Naive thymus-derived CD8-positive, alpha-beta T cell (primary cell): ENCODE measurements around the gene NUBPL. TPM values are rescaled to one million over a fixed set of nuclear protein-coding genes. Genes with fewer than 3 reads are reported as not detected.
"Not testable (repeated sequence)": the region's sequence is repeated elsewhere in the genome, so short reads cannot be mapped to it uniquely, and the experiment has no call there.

Experiments
- ATAC-seq, 2 donors: fragments of 150-1000 bp; cut with Tn5 transposase in 1 of 2; sonication (Bioruptor Pico), chemical (Tn5 transposase) in 1 of 2; 1 replicate in 1 of 2; 2 replicates in 1 of 2; pipeline ENCODE4 v1.10.0; 2021; ENCODE audit warnings: mild to moderate bottlenecking in 2 of 2, moderate library complexity in 2 of 2
- POLR2A ChIA-PET: fragments of 350-600 bp; sonication (Branson Sonifier 250); formaldehyde crosslinking; loops from one replicate; lab custom pipeline; 2021; ENCODE audit warnings: antibody characterized with exemption; lab: Charles Lee
- DNase-seq, 10 donors: peaks; one replicate each; pipeline versions ENCODE4 v3.0.0 to v3.0.0-alpha.2; 2020 to 2022
- H3K27ac Mint-ChIP-seq, 10 donors: one replicate each; pipeline ENCODE4 v1.8.0; 2020 to 2022; ENCODE audit warnings: mild to moderate bottlenecking in 10 of 10, mixed read lengths in 10 of 10, moderate library complexity in 4 of 10, inconsistent platforms in 1 of 10
- H3K27me3 Mint-ChIP-seq, 5 donors: one replicate each; pipeline ENCODE4 v1.8.0; 2021 to 2022; ENCODE audit warnings: mixed read lengths in 5 of 5
- H3K36me3 Mint-ChIP-seq, 3 donors: one replicate each; pipeline ENCODE4 v1.8.0; 2020 to 2022; ENCODE audit warnings: mixed read lengths in 3 of 3, mild to moderate bottlenecking in 2 of 3, inconsistent platforms in 1 of 3
- H3K4me1 Mint-ChIP-seq, 4 donors: one replicate each; pipeline ENCODE4 v1.8.0; 2021 to 2022; ENCODE audit warnings: mixed read lengths in 4 of 4
- H3K4me3 Mint-ChIP-seq, 10 donors: one replicate each; pipeline ENCODE4 v1.8.0; 2020 to 2022; ENCODE audit warnings: mild to moderate bottlenecking in 10 of 10, mixed read lengths in 10 of 10, moderate library complexity in 6 of 10, inconsistent platforms in 1 of 10
- H3K9me3 Mint-ChIP-seq, 9 donors: one replicate each; pipeline ENCODE4 v1.8.0; 2020 to 2022; ENCODE audit warnings: mixed read lengths in 9 of 9, mild to moderate bottlenecking in 3 of 9, inconsistent platforms in 1 of 9, moderate library complexity in 1 of 9
- polyA plus RNA-seq, 3 donors: library from polyadenylated mRNA; unstranded; fragments of 300-500 nt; fragmentation: Illumina TruSeq; gene quantifications; one replicate each; pipeline ENCODE4 v1.2.3, GENCODE V29; 2021
- total RNA-seq, 8 experiments: library from RNA in 2 of 8; stranded (reverse) in 2 of 8; gene quantifications; one replicate each; pipeline ENCODE4 v1.2.3 and lab custom pipeline; 2021 to 2026

NUBPL gene
- total and polyA plus RNA-seq, 5 experiments from 2014 or later: 6.7 to 11.3 (median 8.6) TPM

DNA sequence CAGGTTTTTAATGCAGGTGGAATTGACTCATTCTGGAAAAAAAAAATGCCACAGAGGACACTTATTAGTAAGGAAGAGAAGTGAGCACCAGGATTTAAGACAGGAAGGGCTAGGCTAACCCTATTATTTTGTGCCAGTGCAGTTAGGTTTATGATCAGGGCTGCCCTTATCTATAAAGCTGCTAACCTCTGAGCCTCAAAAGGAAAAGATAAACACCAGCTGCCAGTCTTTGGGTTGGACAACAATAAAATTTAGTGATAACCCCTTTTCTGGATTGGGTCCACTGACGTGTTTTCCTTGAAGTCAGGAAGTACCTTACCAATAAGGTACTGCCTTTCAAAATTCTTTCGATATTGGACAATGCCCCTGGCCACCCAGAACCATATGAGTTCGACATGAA lies 128.9 kb downstream of the NUBPL start:
- no peak for DNase-seq
- Mint-ChIP-seq H3K36me3 (peaks cover 27 to 49% (median 31%) of the 10 kb centered on the region in 3 donors), H3K9me3 (peaks cover 0 to 8% (median 4%) of the 10 kb centered on the region in 9 donors), H3K27me3 (no peaks in the 10 kb centered on the region), H3K27ac (no peak overlapping the region), H3K4me3 (no peak overlapping the region), H3K4me1 (peaks cover 0 to 3% (median 0%) of the 10 kb centered on the region in 4 donors)
- POLR2A ChIA-PET: no interaction called here
- ATAC-seq: no peak

DNA sequence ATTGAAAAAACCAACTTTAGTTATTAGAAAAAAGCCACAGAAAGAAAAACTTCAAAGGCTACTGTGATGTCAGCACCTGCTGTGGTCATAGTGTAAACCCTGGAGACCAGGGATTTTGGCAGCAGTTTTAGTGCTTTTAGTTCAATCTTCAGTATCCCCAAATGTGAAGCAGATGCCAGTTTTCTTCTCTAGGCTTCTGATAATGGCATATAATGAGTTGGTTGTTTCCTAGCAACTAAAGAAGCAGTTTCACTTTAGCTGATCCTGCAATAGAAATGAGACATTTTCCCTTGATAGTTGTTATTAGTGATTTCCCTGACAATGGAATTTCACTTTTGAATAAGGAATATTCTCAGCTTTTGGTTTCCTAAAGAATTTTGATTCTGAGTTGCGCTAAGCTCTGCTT lies 131.2 kb downstream of the NUBPL start:
- Mint-ChIP-seq H3K27ac (no peak overlapping the region), H3K9me3 (peaks cover 0 to 2% (median 0%) of the 10 kb centered on the region in 9 donors), H3K27me3 (no peaks in the 10 kb centered on the region), H3K4me1 (peaks cover 0 to 4% (median 0%) of the 10 kb centered on the region in 4 donors), H3K4me3 (no peak overlapping the region), H3K36me3 (peaks cover 21 to 43% (median 25%) of the 10 kb centered on the region in 3 donors)
- ATAC-seq: no peak
- DNase-seq: no peak
- POLR2A ChIA-PET: no interaction called here

DNA sequence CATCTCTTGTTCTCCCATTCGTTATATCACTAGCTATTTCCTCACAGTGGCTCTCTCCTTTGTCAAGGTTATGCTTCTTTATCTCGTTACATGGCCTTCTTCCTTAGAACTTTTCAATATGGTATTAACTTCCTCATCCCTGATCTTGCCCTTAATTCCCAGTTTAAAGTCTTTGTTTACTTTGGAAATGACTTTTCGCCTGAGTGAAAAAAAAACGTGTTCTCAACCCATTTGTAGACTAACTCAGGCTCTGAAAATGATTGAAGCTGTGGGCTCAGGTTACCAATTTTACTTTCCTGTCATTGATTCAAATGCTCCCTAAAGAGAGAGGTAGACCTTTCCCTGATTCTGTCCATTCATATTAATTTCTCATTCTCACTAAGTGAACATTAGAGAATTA lies 135.2 kb downstream of the NUBPL start:
- no peak overlapping the region for H3K27ac Mint-ChIP-seq
- H3K4me3 Mint-ChIP-seq: no peak overlapping the region
- H3K27me3 Mint-ChIP-seq: no peaks in the 10 kb centered on the region
- H3K9me3 Mint-ChIP-seq: peaks cover 0 to 5% (median 2%) of the 10 kb centered on the region in 9 donors
- peaks cover 0 to 4% (median 0%) of the 10 kb centered on the region in 4 donors for H3K4me1 Mint-ChIP-seq
- no peak for DNase-seq
- H3K36me3 Mint-ChIP-seq: peaks cover 10 to 36% (median 14%) of the 10 kb centered on the region in 3 donors
- POLR2A ChIA-PET: no interaction called here
- no peak for ATAC-seq

GRCh38 chr14:31699809-31700208 lies 138.6 kb downstream of the NUBPL start:
- Mint-ChIP-seq H3K4me3 (no peak overlapping the region), H3K27ac (no peak overlapping the region), H3K4me1 (peaks cover 0 to 4% (median 0%) of the 10 kb centered on the region in 4 donors), H3K27me3 (no peaks in the 10 kb centered on the region), H3K36me3 (peaks cover 33 to 57% (median 46%) of the 10 kb centered on the region in 3 donors), H3K9me3 (peaks cover 6 to 39% (median 24%) of the 10 kb centered on the region in 9 donors)
- ATAC-seq (no peak), DNase-seq (no peak)
- POLR2A ChIA-PET: no interaction called here

DNA sequence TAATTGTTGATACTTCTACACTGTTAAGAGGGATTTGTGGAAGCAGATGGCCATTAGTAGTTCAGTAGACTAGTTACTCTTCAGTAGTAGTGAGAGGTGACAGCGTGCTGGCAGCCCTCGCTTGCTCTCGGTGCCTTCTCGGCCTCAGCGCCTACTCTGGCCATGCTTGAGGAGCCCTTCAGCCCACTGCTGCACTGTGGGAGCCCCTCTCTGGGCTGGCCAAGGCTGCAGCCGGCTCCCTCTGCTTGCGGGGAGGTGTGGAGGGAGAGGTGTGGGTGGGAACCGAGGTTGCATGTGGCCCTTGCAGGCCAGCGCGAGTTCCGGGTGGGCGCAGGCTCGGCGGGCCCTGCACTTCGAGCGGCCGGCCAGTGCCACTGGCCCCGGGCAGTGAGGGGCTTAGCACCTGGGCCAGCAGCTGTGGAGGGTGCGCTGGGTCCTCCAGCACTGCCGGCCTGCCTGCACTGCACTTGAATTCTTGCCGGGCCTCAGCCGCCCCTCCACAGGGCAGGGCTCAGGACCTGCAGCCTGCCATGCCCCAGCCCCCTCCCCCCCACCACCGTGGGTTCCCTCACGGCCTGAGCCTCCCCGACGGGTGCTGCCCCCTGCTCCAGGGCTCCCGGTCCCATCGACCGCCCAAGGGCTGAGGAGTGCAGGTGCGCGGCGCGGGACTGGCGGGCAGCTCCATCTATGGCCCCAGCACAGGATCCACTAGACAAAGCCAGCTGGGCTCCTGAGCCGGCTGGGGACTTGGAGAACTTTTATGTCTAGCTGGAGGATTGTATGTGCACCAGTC lies 139.3 kb downstream of the NUBPL start:
- H3K4me1 Mint-ChIP-seq: peaks cover 0 to 4% (median 0%) of the 10 kb centered on the region in 4 donors
- no peaks in the 10 kb centered on the region for H3K27me3 Mint-ChIP-seq
- peaks cover 36 to 64% (median 53%) of the 10 kb centered on the region in 3 donors for H3K36me3 Mint-ChIP-seq
- DNase-seq (no peak), ATAC-seq (no peak)
- H3K27ac Mint-ChIP-seq: no peak overlapping the region
- POLR2A ChIA-PET: no interaction called here
- peaks cover 6 to 42% (median 26%) of the 10 kb centered on the region in 9 donors for H3K9me3 Mint-ChIP-seq
- no peak overlapping the region for H3K4me3 Mint-ChIP-seq

DNA sequence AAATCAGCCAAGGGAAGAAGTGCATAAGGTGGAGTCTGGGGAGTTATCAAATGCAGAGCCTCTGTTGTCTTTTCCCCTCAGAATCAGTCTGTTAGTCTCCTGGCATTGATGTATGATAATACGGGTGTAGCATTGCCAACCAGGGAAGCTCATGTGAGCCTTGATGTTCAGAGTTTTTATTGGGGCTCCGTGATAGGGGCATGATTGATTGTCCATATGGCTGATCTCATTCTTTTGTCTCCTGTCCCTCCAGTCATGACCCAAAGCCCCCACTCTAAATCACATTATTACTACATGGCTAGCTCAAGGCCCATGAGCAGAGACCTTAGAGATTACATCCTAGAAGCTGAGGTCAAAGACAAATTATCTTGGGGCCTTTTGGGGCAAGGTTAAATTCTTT lies 140.9 kb downstream of the NUBPL start:
- ATAC-seq (no peak), DNase-seq (no peak)
- H3K27ac Mint-ChIP-seq: no peak overlapping the region
- H3K9me3 Mint-ChIP-seq: peaks cover 8 to 54% (median 31%) of the 10 kb centered on the region in 9 donors
- H3K36me3 Mint-ChIP-seq: peaks cover 31 to 75% (median 60%) of the 10 kb centered on the region in 3 donors
- POLR2A ChIA-PET: no interaction called here
- no peaks in the 10 kb centered on the region for H3K27me3 Mint-ChIP-seq
- no peaks in the 10 kb centered on the region for H3K4me1 Mint-ChIP-seq
- H3K4me3 Mint-ChIP-seq: no peak overlapping the region

DNA sequence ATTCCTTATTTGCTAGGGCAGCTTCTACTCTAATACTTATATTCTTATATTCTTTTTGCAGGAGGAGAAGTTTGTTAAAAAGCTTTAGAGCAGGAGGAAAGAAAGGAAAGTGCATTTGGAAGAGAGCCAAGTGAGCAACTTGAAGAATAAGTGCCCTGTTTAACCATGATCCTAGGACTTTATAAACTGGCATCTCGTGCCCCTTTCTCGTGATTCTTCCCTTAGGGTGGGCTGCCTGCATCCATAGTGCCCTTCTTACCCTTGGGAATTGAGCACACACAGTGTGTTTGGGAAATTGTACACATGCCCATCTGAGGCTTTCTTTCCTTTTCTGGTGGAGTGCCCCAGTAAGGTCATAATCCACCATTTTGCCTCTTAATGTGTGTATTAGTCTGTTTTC lies 141.9 kb downstream of the NUBPL start:
- Mint-ChIP-seq H3K36me3 (peaks cover 32 to 74% (median 62%) of the 10 kb centered on the region in 3 donors), H3K4me3 (no peak overlapping the region)

GRCh38 chr14:31705731-31706130 lies 144.5 kb downstream of the NUBPL start:
- peaks cover 0 to 2% (median 0%) of the 10 kb centered on the region in 4 donors for H3K4me1 Mint-ChIP-seq
- no peaks in the 10 kb centered on the region for H3K27me3 Mint-ChIP-seq
- H3K4me3 Mint-ChIP-seq: no peak overlapping the region
- ATAC-seq (no peak), DNase-seq (no peak)
- H3K36me3 Mint-ChIP-seq: peaks cover 57 to 96% (median 82%) of the 10 kb centered on the region in 3 donors
- H3K27ac Mint-ChIP-seq: no peak overlapping the region
- H3K9me3 Mint-ChIP-seq: peaks cover 8 to 83% (median 38%) of the 10 kb centered on the region in 9 donors
- POLR2A ChIA-PET: no interaction called here

More for the DNA sequence above, 141.9 kb downstream of the NUBPL start:
- H3K4me1 Mint-ChIP-seq: peaks cover 0 to 2% (median 0%) of the 10 kb centered on the region in 4 donors
- H3K9me3 Mint-ChIP-seq: peaks cover 8 to 63% (median 31%) of the 10 kb centered on the region in 9 donors
- DNase-seq: no peak
- no peak for ATAC-seq
- H3K27me3 Mint-ChIP-seq: no peaks in the 10 kb centered on the region
- POLR2A ChIA-PET: no interaction called here
- no peak overlapping the region for H3K27ac Mint-ChIP-seq

GRCh38 chr14:31708661-31709060 lies 147.5 kb downstream of the NUBPL start:
- H3K4me1 Mint-ChIP-seq, POLR2A ChIA-PET, H3K27ac Mint-ChIP-seq, ATAC-seq, DNase-seq, H3K27me3 Mint-ChIP-seq, H3K4me3 Mint-ChIP-seq: not testable (repeated sequence)
- peaks cover 2 to 79% (median 34%) of the 10 kb centered on the region in 9 donors for H3K9me3 Mint-ChIP-seq
- H3K36me3 Mint-ChIP-seq: peaks cover 59 to 94% (median 83%) of the 10 kb centered on the region in 3 donors

DNA sequence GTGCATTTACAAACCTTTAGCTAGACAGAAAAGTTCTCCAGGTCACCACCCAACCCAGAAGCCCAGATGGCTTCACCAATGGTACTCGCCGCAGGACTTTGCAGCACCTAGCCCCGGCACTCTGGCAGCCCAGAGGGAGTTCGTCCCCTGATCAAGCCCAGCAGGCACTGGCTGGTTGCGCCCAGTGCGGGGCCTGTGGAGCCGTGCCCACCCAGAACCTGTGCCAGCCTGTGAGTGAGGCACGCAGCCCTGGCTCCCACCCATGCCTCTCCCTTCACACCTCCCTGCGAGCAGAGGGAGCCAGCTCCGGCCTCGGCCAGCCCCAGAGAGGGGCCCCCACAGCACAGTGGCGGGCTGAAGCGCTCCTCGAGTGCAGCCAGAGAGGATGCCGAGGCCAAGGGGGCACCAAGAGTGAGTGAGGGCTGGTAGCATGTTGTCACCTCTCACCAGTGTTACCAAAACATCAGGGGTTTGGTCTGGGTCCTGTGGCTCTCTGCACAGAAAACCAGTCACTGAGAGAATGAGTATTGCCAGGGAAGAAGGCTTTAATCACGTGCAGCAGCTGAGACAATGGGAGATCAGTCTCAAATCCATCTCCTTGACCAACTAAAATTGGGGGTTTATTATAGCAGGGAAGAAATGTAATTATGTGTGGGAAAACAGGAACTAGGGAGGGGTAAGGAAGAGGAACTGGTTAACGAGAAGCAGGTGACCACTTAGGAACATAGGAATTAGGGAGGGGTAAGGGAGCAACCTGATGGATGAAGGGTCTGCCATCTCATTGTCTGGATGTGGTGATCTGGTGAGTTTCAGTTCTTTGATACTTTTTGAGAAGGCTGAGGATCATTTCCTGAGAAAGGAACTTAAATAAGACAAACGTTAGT lies 151.3 kb downstream of the NUBPL start:
- no peak for DNase-seq
- Mint-ChIP-seq H3K36me3 (peaks cover 49 to 66% (median 62%) of the 10 kb centered on the region in 3 donors), H3K27ac (no peak overlapping the region), H3K4me1 (peaks cover 0 to 5% (median 0%) of the 10 kb centered on the region in 4 donors), H3K4me3 (no peak overlapping the region), H3K27me3 (no peaks in the 10 kb centered on the region), H3K9me3 (peaks cover 0 to 50% (median 19%) of the 10 kb centered on the region in 9 donors)
- POLR2A ChIA-PET: no interaction called here
- no peak for ATAC-seq

GRCh38 chr14:31716208-31716607 lies 155.0 kb downstream of the NUBPL start:
- H3K4me1 Mint-ChIP-seq: peaks cover 0 to 5% (median 0%) of the 10 kb centered on the region in 4 donors
- DNase-seq (no peak), ATAC-seq (no peak)
- H3K27ac Mint-ChIP-seq: no peak overlapping the region
- no peaks in the 10 kb centered on the region for H3K27me3 Mint-ChIP-seq
- no peak overlapping the region for H3K4me3 Mint-ChIP-seq
- H3K9me3 Mint-ChIP-seq: peaks cover 0 to 22% (median 10%) of the 10 kb centered on the region in 9 donors
- POLR2A ChIA-PET: no interaction called here
- H3K36me3 Mint-ChIP-seq: peaks cover 20 to 39% (median 33%) of the 10 kb centered on the region in 3 donors

GRCh38 chr14:31717294-31718085 lies 156.3 kb downstream of the NUBPL start:
- Mint-ChIP-seq H3K9me3 (peaks cover 3 to 27% (median 11%) of the 10 kb centered on the region in 9 donors), H3K36me3 (peaks cover 19 to 34% (median 33%) of the 10 kb centered on the region in 3 donors), H3K4me3 (no peak overlapping the region), H3K27me3 (no peaks in the 10 kb centered on the region), H3K4me1 (peaks cover 0 to 5% (median 0%) of the 10 kb centered on the region in 4 donors), H3K27ac (no peak overlapping the region)
- ATAC-seq (no peak), DNase-seq (no peak)
- POLR2A ChIA-PET: no interaction called here
